HG03354 (cell line): Measurements from ENCODE around the gene LRP1.

Experiments
- ATAC-seq: cut with Tn5 transposase; IDR thresholded peaks from one replicate; pipeline ENCODE4 v1.9.1; 2021; ENCODE audit warnings: mild to moderate bottlenecking; ENCODE audit not compliant: unreplicated experiment, poor library complexity, severe bottlenecking

Gene LRP1

GRCh38 chr12:57262126-57262822, 134.0 kb downstream of the LRP1 start:
- no peak for ATAC-seq
